Liver (tissue), 9 donors: Measurements from ENCODE around the gene SLC12A9. TPM values are rescaled to one million over a fixed set of nuclear protein-coding genes. Genes with fewer than 3 reads are reported as not detected.

Source experiments
- DNase-seq: peaks from one replicate; pipeline ENCODE4 v3.0.0-alpha.2; 2017; ENCODE audit warnings: low spot score
- H3K27ac ChIP-seq, 2 donors: one replicate each; pipeline ENCODE4 v1.7.0; 2013; ENCODE audit warnings: inconsistent platforms in 2 of 2, low read length in 2 of 2, control low read depth in 1 of 2, low read depth in 1 of 2, mild to moderate bottlenecking in 1 of 2
- H3K27me3 ChIP-seq, 4 donors: one replicate each; pipeline versions ENCODE4 v1.6.1 to v1.7.0; 2013; ENCODE audit warnings: low read length in 3 of 4, inconsistent platforms in 1 of 4, mild to moderate bottlenecking in 1 of 4, moderate library complexity in 1 of 4; ENCODE audit not compliant: control insufficient read depth in 4 of 4, insufficient read depth in 4 of 4
- H3K36me3 ChIP-seq, 4 donors: one replicate each; pipeline versions ENCODE4 v1.6.1 to v1.7.0; 2013; ENCODE audit warnings: low read length in 3 of 4, mild to moderate bottlenecking in 3 of 4, low read depth in 1 of 4, moderate library complexity in 1 of 4; ENCODE audit not compliant: control insufficient read depth in 4 of 4, insufficient read depth in 3 of 4
- H3K4me1 ChIP-seq, 4 donors: one replicate each; pipeline versions ENCODE4 v1.6.1 to v1.7.0; 2013; ENCODE audit warnings: low read length in 3 of 4, mild to moderate bottlenecking in 3 of 4, moderate library complexity in 1 of 4; ENCODE audit not compliant: control insufficient read depth in 4 of 4, insufficient read depth in 4 of 4
- H3K4me3 ChIP-seq, 3 donors: one replicate each; pipeline versions ENCODE4 v1.6.1 to v1.7.0; 2013; ENCODE audit warnings: low read length in 3 of 3, control low read depth in 1 of 3, low read depth in 1 of 3, mild to moderate bottlenecking in 1 of 3
- H3K9ac ChIP-seq, 2 donors: one replicate each; pipeline ENCODE4 v1.7.0; 2013; ENCODE audit warnings: low read length in 2 of 2, mild to moderate bottlenecking in 2 of 2, moderate library complexity in 2 of 2, control low read depth in 1 of 2, low read depth in 1 of 2
- H3K9me3 ChIP-seq, 4 donors: one replicate each; pipeline versions ENCODE4 v1.6.1 to v1.7.0; 2013; ENCODE audit warnings: low read length in 3 of 4; ENCODE audit not compliant: control insufficient read depth in 4 of 4
- ATF3 ChIP-seq: IDR thresholded peaks from 2 replicates; pipeline ENCODE4 v1.6.1; 2016; ENCODE audit warnings: antibody characterized with exemption
- CTCF ChIP-seq: fragments of 150-350 bp; IDR thresholded peaks from 2 replicates; pipeline ENCODE4 v1.5.1; 2017; ENCODE audit warnings: improper control_type of control experiment, low read depth, low read length; ENCODE audit not compliant: missing input control
- EGR1 ChIP-seq, 2 donors: IDR thresholded peaks; 2 replicates each; pipeline ENCODE4 v1.6.1; 2016 to 2018; ENCODE audit warnings: antibody characterized with exemption in 2 of 2, low read depth in 2 of 2
- FOXA1 ChIP-seq: IDR thresholded peaks from 2 replicates; pipeline ENCODE4 v1.6.1; 2016; ENCODE audit warnings: antibody characterized with exemption
- FOXA2 ChIP-seq: IDR thresholded peaks from 2 replicates; pipeline ENCODE4 v1.6.1; 2016; ENCODE audit warnings: antibody characterized with exemption
- GABPA ChIP-seq, 2 donors: IDR thresholded peaks in 1 of 2; conservative IDR thresholded peaks in 1 of 2; 2 replicates each; pipeline ENCODE4 v1.6.1; 2016; ENCODE audit warnings: antibody characterized with exemption in 2 of 2, mild to moderate bottlenecking in 1 of 2, moderate library complexity in 1 of 2
- HNF4A ChIP-seq, 2 donors: conservative IDR thresholded peaks; 2 replicates each; pipeline ENCODE4 v1.6.1; 2016; ENCODE audit warnings: antibody characterized with exemption in 2 of 2, mild to moderate bottlenecking in 2 of 2
- HNF4G ChIP-seq: IDR thresholded peaks from 2 replicates; pipeline ENCODE4 v1.6.1; 2016; ENCODE audit warnings: antibody characterized with exemption
- JUND ChIP-seq, 2 donors: IDR thresholded peaks; 2 replicates each; pipeline ENCODE4 v1.6.1; 2016; ENCODE audit warnings: antibody characterized with exemption in 2 of 2
- NR2F2 ChIP-seq: IDR thresholded peaks from 2 replicates; pipeline ENCODE4 v1.6.1; 2016; ENCODE audit warnings: antibody characterized with exemption
- RAD21 ChIP-seq, 2 donors: IDR thresholded peaks; 2 replicates each; pipeline ENCODE4 v1.6.1; 2016; ENCODE audit warnings: antibody characterized with exemption in 2 of 2, mild to moderate bottlenecking in 2 of 2
- RXRA ChIP-seq, 2 donors: IDR thresholded peaks; 2 replicates each; pipeline ENCODE4 v1.6.1; 2017 to 2018; ENCODE audit warnings: antibody characterized with exemption in 2 of 2, mild to moderate bottlenecking in 1 of 2
- SP1 ChIP-seq: IDR thresholded peaks from 2 replicates; pipeline ENCODE4 v1.6.1; 2018; ENCODE audit warnings: antibody characterized with exemption, mild to moderate bottlenecking
- TAF1 ChIP-seq: conservative IDR thresholded peaks from 2 replicates; pipeline ENCODE4 v1.6.1; 2016; ENCODE audit warnings: antibody characterized with exemption, mild to moderate bottlenecking
- YY1 ChIP-seq: IDR thresholded peaks from 2 replicates; pipeline ENCODE4 v1.6.1; 2016; ENCODE audit warnings: antibody characterized with exemption, mild to moderate bottlenecking
- ZBTB33 ChIP-seq: IDR thresholded peaks from 2 replicates; pipeline ENCODE4 v1.6.1; 2016; ENCODE audit warnings: antibody characterized with exemption
- whole genome bisulfite sequencing: extraction: QIAGEN DNeasy Blood & Tissue Kit; methylation state at CpG from one replicate; pipeline ENCODE4 v1.1.7; 2013; 5-methylcytosine and 5-hydroxymethylcytosine counted together
- polyA plus RNA-seq, 2 donors: library from polyadenylated mRNA; stranded (reverse) in 1 of 2; unstranded in 1 of 2; fragments of 200-250 nt in 1 of 2; fragments of >200 nt in 1 of 2; fragmentation: Nextera tagmentation in 1 of 2; extraction: Ambion mirVana in 1 of 2; gene quantifications; one replicate each; pipeline versions ENCODE4 v1.2.1 to v1.2.3, GENCODE V29; 2013 to 2015
- total RNA-seq, 2 donors: library from RNA; depleted of rRNA; stranded (reverse); fragments of >200 nt; gene quantifications; one replicate each; pipeline ENCODE4 v1.2.3, GENCODE V29; 2014
- TF ChIP-seq, protein P1 (sequence below): IDR thresholded peaks from 2 replicates; pipeline ENCODE4 v1.6.1; 2016; ENCODE audit warnings: antibody characterized with exemption, mild to moderate bottlenecking
- TF ChIP-seq, protein P2 (sequence below): IDR thresholded peaks from 2 replicates; pipeline ENCODE4 v1.6.1; 2016; ENCODE audit warnings: antibody characterized with exemption
- donor health status: healthy.
- donor health status: healthy.
- donor health status: healthy.
- donor health status: healthy.
- donor health status: healthy.

Gene SLC12A9
- total and polyA plus RNA-seq, 4 donors: 1.8 to 17.2 (median 9.4) TPM

DNA sequence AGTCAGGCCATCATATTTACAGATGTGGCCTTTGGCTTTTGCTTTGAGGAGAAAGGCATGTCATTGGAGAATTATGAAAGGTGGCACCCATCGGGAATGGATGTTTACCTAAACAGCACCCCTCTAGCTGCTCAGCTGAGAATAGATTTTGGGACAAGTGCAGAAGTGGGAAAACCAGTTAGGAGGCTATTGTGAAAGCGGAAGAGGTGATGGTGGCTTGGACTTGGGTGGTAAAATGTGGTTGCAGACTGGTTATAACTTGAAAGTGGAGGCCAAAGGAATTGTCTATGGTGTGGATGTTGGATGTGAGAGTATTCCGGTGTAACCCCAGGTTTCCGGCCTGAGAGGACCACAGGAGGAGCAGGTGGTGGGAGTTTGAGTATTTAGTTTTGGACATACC, 5.2 kb upstream of the SLC12A9 start:
- no peak for DNase-seq
- H3K4me1 ChIP-seq: peaks cover 3 to 7% (median 6%) of the 10 kb centered on the region in 4 donors
- H3K36me3 ChIP-seq: no peaks in the 10 kb centered on the region
- TF ChIP-seq JUND (IDR thresholded peaks at IDR 0.05) (no peak), EGR1 (IDR thresholded peaks at IDR 0.05; ENCODE audit: low read depth in 2 of 2) (no peak), ATF3 (no peak), RXRA (IDR thresholded peaks at IDR 0.05) (no peak), YY1 (no peak), FOXA2 (no peak), CTCF (no peak), HNF4A (conservative IDR thresholded peaks at IDR 0.05) (no peak), GABPA (IDR thresholded peaks at IDR 0.05 in 1 of 2, conservative IDR thresholded peaks at IDR 0.05 in 1 of 2) (no peak), TAF1 (no peak), HNF4G (no peak), RAD21 (IDR thresholded peaks at IDR 0.05) (no peak), NR2F2 (no peak), ZBTB33 (no peak), SP1 (no peak), FOXA1 (no peak)
- TF ChIP-seq, protein P1, sequence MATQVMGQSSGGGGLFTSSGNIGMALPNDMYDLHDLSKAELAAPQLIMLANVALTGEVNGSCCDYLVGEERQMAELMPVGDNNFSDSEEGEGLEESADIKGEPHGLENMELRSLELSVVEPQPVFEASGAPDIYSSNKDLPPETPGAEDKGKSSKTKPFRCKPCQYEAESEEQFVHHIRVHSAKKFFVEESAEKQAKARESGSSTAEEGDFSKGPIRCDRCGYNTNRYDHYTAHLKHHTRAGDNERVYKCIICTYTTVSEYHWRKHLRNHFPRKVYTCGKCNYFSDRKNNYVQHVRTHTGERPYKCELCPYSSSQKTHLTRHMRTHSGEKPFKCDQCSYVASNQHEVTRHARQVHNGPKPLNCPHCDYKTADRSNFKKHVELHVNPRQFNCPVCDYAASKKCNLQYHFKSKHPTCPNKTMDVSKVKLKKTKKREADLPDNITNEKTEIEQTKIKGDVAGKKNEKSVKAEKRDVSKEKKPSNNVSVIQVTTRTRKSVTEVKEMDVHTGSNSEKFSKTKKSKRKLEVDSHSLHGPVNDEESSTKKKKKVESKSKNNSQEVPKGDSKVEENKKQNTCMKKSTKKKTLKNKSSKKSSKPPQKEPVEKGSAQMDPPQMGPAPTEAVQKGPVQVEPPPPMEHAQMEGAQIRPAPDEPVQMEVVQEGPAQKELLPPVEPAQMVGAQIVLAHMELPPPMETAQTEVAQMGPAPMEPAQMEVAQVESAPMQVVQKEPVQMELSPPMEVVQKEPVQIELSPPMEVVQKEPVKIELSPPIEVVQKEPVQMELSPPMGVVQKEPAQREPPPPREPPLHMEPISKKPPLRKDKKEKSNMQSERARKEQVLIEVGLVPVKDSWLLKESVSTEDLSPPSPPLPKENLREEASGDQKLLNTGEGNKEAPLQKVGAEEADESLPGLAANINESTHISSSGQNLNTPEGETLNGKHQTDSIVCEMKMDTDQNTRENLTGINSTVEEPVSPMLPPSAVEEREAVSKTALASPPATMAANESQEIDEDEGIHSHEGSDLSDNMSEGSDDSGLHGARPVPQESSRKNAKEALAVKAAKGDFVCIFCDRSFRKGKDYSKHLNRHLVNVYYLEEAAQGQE: no peak
- TF ChIP-seq, protein P2, sequence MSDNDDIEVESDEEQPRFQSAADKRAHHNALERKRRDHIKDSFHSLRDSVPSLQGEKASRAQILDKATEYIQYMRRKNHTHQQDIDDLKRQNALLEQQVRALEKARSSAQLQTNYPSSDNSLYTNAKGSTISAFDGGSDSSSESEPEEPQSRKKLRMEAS: no peak
- H3K27ac ChIP-seq: no peak overlapping the region
- H3K9ac ChIP-seq: no peak overlapping the region
- 97% methylated on average over 4 of the region's 4 CpGs for WGBS
- no peak overlapping the region for H3K4me3 ChIP-seq
- H3K9me3 ChIP-seq: no peaks in the 10 kb centered on the region
- no peaks in the 10 kb centered on the region for H3K27me3 ChIP-seq
